ENCODE measurements around the gene EPN1.

The EPN1 gene

DNA sequence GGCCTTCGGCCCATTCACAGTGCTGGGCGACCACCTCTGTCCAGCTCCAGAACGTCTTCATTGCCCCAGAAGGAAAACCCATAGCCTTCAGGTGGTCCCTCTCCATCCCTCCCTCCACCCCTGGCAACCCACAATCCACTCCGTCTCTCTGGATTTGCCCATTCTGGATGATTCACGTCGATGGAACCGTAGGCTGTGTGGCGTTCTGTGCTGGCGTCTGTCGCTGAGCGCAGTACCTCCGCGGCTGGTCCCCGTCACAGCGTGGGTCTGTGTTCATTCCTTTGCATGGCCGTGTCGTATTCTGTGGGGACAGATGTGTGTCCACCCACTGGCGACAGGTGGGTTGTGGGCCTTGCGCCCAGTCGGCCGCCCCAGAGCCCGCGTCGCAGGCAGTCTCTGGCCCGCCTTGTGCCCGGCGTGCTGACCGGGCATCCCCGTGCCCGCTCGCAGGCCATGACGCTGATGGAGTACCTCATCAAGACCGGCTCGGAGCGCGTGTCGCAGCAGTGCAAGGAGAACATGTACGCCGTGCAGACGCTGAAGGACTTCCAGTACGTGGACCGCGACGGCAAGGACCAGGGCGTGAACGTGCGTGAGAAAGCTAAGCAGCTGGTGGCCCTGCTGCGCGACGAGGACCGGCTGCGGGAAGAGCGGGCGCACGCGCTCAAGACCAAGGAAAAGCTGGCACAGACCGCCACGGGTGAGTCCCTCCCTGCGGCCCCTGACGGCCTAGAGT is 10.1 kb downstream of the EPN1 start:
- no peak overlapping the region for H2AK5ac ChIP-seq (ENCODE audit: low read length, severe bottlenecking)
- no peak overlapping the region for H2BK15ac ChIP-seq (ENCODE audit: low read depth, poor library complexity, severe bottlenecking)
- no peaks in the 10 kb centered on the region for H3K9me3 ChIP-seq (ENCODE audit: control insufficient read depth, low read length)
- H4K8ac ChIP-seq (ENCODE audit: low read length) = no peak overlapping the region
- no peak overlapping the region for H2BK12ac ChIP-seq (ENCODE audit: low read length in 2 of 2)
- peaks cover 34% of the 10 kb centered on the region for H3K4me1 ChIP-seq (ENCODE audit: control insufficient read depth, insufficient read depth, low read depth, low read length)
- H4K91ac ChIP-seq (ENCODE audit: low read length) = no peak overlapping the region
- H3K4me2 ChIP-seq (ENCODE audit: low read length, poor library complexity, severe bottlenecking) = no peak overlapping the region
- H3K18ac ChIP-seq (ENCODE audit: low read depth in 1 of 2, low read length in 2 of 2) = no peak overlapping the region
- H2BK5ac ChIP-seq (ENCODE audit: low read depth, low read length, poor library complexity, severe bottlenecking) = no peak overlapping the region
- H3K14ac ChIP-seq (ENCODE audit: low read length in 2 of 2) = no peak overlapping the region
- WGBS = 98% methylated on average over 60 of the region's 60 CpGs
- no peak overlapping the region for H2AFZ ChIP-seq (ENCODE audit: low read depth, low read length)
- H2BK120ac ChIP-seq (ENCODE audit: low read depth, low read length) = no peak overlapping the region
- DNase-seq = no peak
- peaks cover 41% of the 10 kb centered on the region for H3K79me1 ChIP-seq (replicated peaks; ENCODE audit: low read length, poor library complexity, severe bottlenecking)
- no peak overlapping the region for H3K23ac ChIP-seq (ENCODE audit: low read length in 2 of 2)
- peaks cover 74 to 84% of the 10 kb centered on the region in 2 experiments for H3K36me3 ChIP-seq (ENCODE audit: control insufficient read depth in 1 of 2, insufficient read depth in 2 of 2, low read depth in 1 of 2, low read length in 2 of 2)
- H3K4me3 ChIP-seq (ENCODE audit: insufficient read depth in 1 of 2, low read depth in 1 of 2, low read length in 2 of 2) = no peak overlapping the region
- H3K27ac ChIP-seq (ENCODE audit: low read length, poor library complexity, severe bottlenecking) = no peak overlapping the region
- no peaks in the 10 kb centered on the region for H3K27me3 ChIP-seq (ENCODE audit: control insufficient read depth in 1 of 2, insufficient read depth in 1 of 2, low read length in 2 of 2)
- H3K4ac ChIP-seq (ENCODE audit: low read depth in 1 of 2, low read length in 2 of 2) = no peak overlapping the region
- H3K9ac ChIP-seq (ENCODE audit: low read length) = no peak overlapping the region

DNA sequence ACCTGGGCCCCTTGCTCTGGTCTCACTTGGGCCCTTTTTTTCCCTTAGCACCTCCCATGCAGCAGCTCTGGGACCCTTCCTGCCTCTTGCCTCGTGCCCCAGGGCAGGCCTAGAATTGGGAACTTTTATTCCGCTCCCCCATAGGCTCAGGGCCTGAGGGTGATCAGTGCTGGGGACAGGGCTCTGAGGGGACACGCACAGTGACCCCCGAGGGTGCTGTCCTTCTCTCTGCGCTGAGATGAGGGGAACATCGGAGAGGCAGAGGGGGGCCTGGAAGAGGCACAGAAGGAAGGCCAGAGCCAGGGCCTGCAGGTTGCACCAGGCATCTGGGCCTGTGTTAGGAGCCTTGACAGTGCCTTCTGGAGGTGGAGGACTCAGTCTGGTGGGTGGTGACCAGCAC is 10.8 kb downstream of the EPN1 start:
- H2BK120ac ChIP-seq (ENCODE audit: low read depth, low read length) = no peak overlapping the region
- H2BK5ac ChIP-seq (ENCODE audit: low read depth, low read length, poor library complexity, severe bottlenecking) = no peak overlapping the region
- H2BK15ac ChIP-seq (ENCODE audit: low read depth, poor library complexity, severe bottlenecking) = no peak overlapping the region
- H4K91ac ChIP-seq (ENCODE audit: low read length) = no peak overlapping the region
- peaks cover 74 to 84% of the 10 kb centered on the region in 2 experiments for H3K36me3 ChIP-seq (ENCODE audit: control insufficient read depth in 1 of 2, insufficient read depth in 2 of 2, low read depth in 1 of 2, low read length in 2 of 2)
- peaks cover 34% of the 10 kb centered on the region for H3K4me1 ChIP-seq (ENCODE audit: control insufficient read depth, insufficient read depth, low read depth, low read length)
- H2AK5ac ChIP-seq (ENCODE audit: low read length, severe bottlenecking) = no peak overlapping the region
- H3K4me2 ChIP-seq (ENCODE audit: low read length, poor library complexity, severe bottlenecking) = no peak overlapping the region
- no peak overlapping the region for H2AFZ ChIP-seq (ENCODE audit: low read depth, low read length)
- H3K18ac ChIP-seq (ENCODE audit: low read depth in 1 of 2, low read length in 2 of 2) = no peak overlapping the region
- no peak overlapping the region for H3K14ac ChIP-seq (ENCODE audit: low read length in 2 of 2)
- H3K27ac ChIP-seq (ENCODE audit: low read length, poor library complexity, severe bottlenecking) = no peak overlapping the region
- H3K79me1 ChIP-seq (replicated peaks; ENCODE audit: low read length, poor library complexity, severe bottlenecking) = peaks cover 45% of the 10 kb centered on the region
- no peak overlapping the region for H3K9ac ChIP-seq (ENCODE audit: low read length)
- H3K4ac ChIP-seq (ENCODE audit: low read depth in 1 of 2, low read length in 2 of 2) = no peak overlapping the region
- no peaks in the 10 kb centered on the region for H3K9me3 ChIP-seq (ENCODE audit: control insufficient read depth, low read length)
- WGBS = 95% methylated on average over 6 of the region's 6 CpGs
- H2BK12ac ChIP-seq (ENCODE audit: low read length in 2 of 2) = no peak overlapping the region
- no peak overlapping the region for H3K23ac ChIP-seq (ENCODE audit: low read length in 2 of 2)
- no peak overlapping the region for H4K8ac ChIP-seq (ENCODE audit: low read length)
- H3K27me3 ChIP-seq (ENCODE audit: control insufficient read depth in 1 of 2, insufficient read depth in 1 of 2, low read length in 2 of 2) = no peaks in the 10 kb centered on the region
- DNase-seq = no peak
- H3K4me3 ChIP-seq (ENCODE audit: insufficient read depth in 1 of 2, low read depth in 1 of 2, low read length in 2 of 2) = no peak overlapping the region

DNA sequence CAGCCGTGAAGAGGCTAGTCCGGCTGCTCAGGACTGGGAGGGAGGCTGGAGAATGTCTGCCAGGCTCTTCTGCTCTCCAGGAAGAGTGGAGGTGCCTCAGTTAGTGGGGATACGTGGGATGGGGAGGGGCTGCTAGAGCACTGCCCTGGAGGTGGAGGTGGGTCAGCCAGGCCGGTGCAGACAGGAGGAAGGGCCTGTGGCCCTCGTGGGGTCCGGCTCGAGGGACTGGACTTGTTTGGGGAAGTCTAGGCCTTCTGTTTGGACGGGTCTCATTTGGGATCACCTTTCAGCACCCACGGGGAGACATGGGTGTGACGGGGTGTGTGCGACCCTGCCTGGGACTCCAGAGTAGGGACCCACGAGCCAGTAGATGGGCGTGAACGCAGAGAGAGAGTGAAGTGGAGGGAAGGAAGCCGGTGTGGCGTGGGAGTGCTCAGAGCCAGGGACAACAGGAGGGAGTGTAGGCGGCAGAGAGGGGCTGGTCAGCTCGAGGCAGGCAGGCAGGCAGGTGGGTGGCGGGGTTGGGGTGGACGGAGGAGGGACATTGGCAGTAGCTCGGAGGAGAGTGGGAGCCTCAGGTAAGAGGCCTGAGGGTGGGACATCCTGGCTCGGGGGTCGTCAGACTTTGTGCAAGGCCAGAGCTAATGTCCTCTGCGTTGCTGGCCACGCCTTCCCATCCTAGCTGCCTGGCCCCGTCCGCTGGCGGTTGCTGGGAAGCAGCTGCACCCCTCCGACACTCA is 11.5 kb downstream of the EPN1 start:
- Histone ChIP-seq H3K27ac (ENCODE audit: low read length, poor library complexity, severe bottlenecking) (no peak overlapping the region), H3K9ac (ENCODE audit: low read length) (no peak overlapping the region), H2BK120ac (ENCODE audit: low read depth, low read length) (no peak overlapping the region), H4K91ac (ENCODE audit: low read length) (no peak overlapping the region), H2AK5ac (ENCODE audit: low read length, severe bottlenecking) (no peak overlapping the region), H2BK15ac (ENCODE audit: low read depth, poor library complexity, severe bottlenecking) (no peak overlapping the region), H3K23ac (ENCODE audit: low read length in 2 of 2) (no peak overlapping the region), H3K4me1 (ENCODE audit: control insufficient read depth, insufficient read depth, low read depth, low read length) (peaks cover 29% of the 10 kb centered on the region), H2BK12ac (ENCODE audit: low read length in 2 of 2) (no peak overlapping the region), H3K4me3 (ENCODE audit: insufficient read depth in 1 of 2, low read depth in 1 of 2, low read length in 2 of 2) (no peak overlapping the region), H3K79me1 (replicated peaks; ENCODE audit: low read length, poor library complexity, severe bottlenecking) (peaks cover 51% of the 10 kb centered on the region), H3K18ac (ENCODE audit: low read depth in 1 of 2, low read length in 2 of 2) (no peak overlapping the region), H2AFZ (ENCODE audit: low read depth, low read length) (no peak overlapping the region), H3K9me3 (ENCODE audit: control insufficient read depth, low read length) (no peaks in the 10 kb centered on the region), H3K4me2 (ENCODE audit: low read length, poor library complexity, severe bottlenecking) (no peak overlapping the region), H3K27me3 (ENCODE audit: control insufficient read depth in 1 of 2, insufficient read depth in 1 of 2, low read length in 2 of 2) (no peaks in the 10 kb centered on the region), H3K36me3 (ENCODE audit: control insufficient read depth in 1 of 2, insufficient read depth in 2 of 2, low read depth in 1 of 2, low read length in 2 of 2) (peaks cover 70 to 88% of the 10 kb centered on the region in 2 experiments), H2BK5ac (ENCODE audit: low read depth, low read length, poor library complexity, severe bottlenecking) (no peak overlapping the region), H3K4ac (ENCODE audit: low read depth in 1 of 2, low read length in 2 of 2) (no peak overlapping the region), H3K14ac (ENCODE audit: low read length in 2 of 2) (no peak overlapping the region), H4K8ac (ENCODE audit: low read length) (no peak overlapping the region)
- DNase-seq = no peak
- 96% methylated on average over 29 of the region's 29 CpGs for WGBS

Measured in mesenchymal stem cell (in vitro differentiated cells and primary cell).